HEK293T (cell line): ENCODE results near the gene FKBP15.

Experiments
- CTCF ChIA-PET: fragments of 350-600 bp; formaldehyde crosslinking; extraction: SDS; loops from one replicate; lab custom pipeline; 2021; ENCODE audit warnings: antibody characterized with exemption, inconsistent platforms; lab: Yijun Ruan, JAX
- POLR2A ChIA-PET: fragments of 350-600 bp; formaldehyde crosslinking; extraction: SDS; loops from one replicate; lab custom pipeline; 2020; ENCODE audit warnings: antibody characterized with exemption, inconsistent platforms; lab: Yijun Ruan, JAX
- DNase-seq: peaks from one replicate; pipeline ENCODE4 v3.0.0; 2012; ENCODE audit warnings: mixed read lengths; ENCODE audit errors: extremely low spot score
- ARNT ChIP-seq: fragments of 450-650 bp; IDR thresholded peaks from 2 replicates; pipeline ENCODE4 v1.6.1; 2017; ENCODE audit warnings: mild to moderate bottlenecking
- BHLHE40 ChIP-seq: fragments of 450-650 bp; IDR thresholded peaks from 2 replicates; pipeline ENCODE4 v1.6.1; 2016; ENCODE audit warnings: mild to moderate bottlenecking, moderate library complexity, borderline replicate concordance
- CTBP1 ChIP-seq: fragments of 450-650 bp; IDR thresholded peaks from 2 replicates; pipeline ENCODE4 v1.6.1; 2016; ENCODE audit warnings: borderline replicate concordance
- ELF4 ChIP-seq: fragments of 450-650 bp; IDR thresholded peaks from 2 replicates; pipeline ENCODE4 v1.6.1; 2017; ENCODE audit warnings: antibody characterized with exemption
- FOXA1 ChIP-seq: fragments of 450-650 bp; IDR thresholded peaks from 2 replicates; pipeline ENCODE4 v1.6.1; 2016; ENCODE audit warnings: mild to moderate bottlenecking
- FOXK2 ChIP-seq: fragments of 450-650 bp; IDR thresholded peaks from 2 replicates; pipeline ENCODE4 v1.6.1; 2016; ENCODE audit warnings: mild to moderate bottlenecking
- FOXM1 ChIP-seq: fragments of 450-650 bp; IDR thresholded peaks from 2 replicates; pipeline ENCODE4 v1.6.1; 2017; ENCODE audit warnings: mild to moderate bottlenecking, borderline replicate concordance
- HDGF ChIP-seq: fragments of 450-650 bp; IDR thresholded peaks from 2 replicates; pipeline ENCODE4 v1.6.1; 2017; ENCODE audit warnings: antibody characterized with exemption, borderline replicate concordance
- L3MBTL2 ChIP-seq: fragments of 450-650 bp; conservative IDR thresholded peaks from 2 replicates; pipeline ENCODE4 v1.6.1; 2016; ENCODE audit warnings: mild to moderate bottlenecking
- LEF1 ChIP-seq: fragments of 450-650 bp; IDR thresholded peaks from 2 replicates; pipeline ENCODE4 v1.6.1; 2017; ENCODE audit warnings: mild to moderate bottlenecking, borderline replicate concordance
- NFRKB ChIP-seq: fragments of 450-650 bp; IDR thresholded peaks from 2 replicates; pipeline ENCODE4 v1.6.1; 2016; ENCODE audit warnings: mild to moderate bottlenecking, moderate library complexity
- SP1 ChIP-seq: fragments of 450-650 bp; IDR thresholded peaks from 2 replicates; pipeline ENCODE4 v1.6.1; 2017
- SUZ12 ChIP-seq: fragments of 450-650 bp; IDR thresholded peaks from 2 replicates; pipeline ENCODE4 v1.6.1; 2016; ENCODE audit warnings: mild to moderate bottlenecking
- TARDBP ChIP-seq: fragments of 450-650 bp; IDR thresholded peaks from 2 replicates; pipeline ENCODE4 v1.6.1; 2016
- ZNF384 ChIP-seq: fragments of 450-650 bp; IDR thresholded peaks from 2 replicates; pipeline ENCODE4 v1.6.1; 2016
- TF ChIP-seq, protein P1 (sequence below): fragments of 450-650 bp; IDR thresholded peaks from 2 replicates; pipeline ENCODE4 v1.6.1; 2016

FKBP15 gene

DNA sequence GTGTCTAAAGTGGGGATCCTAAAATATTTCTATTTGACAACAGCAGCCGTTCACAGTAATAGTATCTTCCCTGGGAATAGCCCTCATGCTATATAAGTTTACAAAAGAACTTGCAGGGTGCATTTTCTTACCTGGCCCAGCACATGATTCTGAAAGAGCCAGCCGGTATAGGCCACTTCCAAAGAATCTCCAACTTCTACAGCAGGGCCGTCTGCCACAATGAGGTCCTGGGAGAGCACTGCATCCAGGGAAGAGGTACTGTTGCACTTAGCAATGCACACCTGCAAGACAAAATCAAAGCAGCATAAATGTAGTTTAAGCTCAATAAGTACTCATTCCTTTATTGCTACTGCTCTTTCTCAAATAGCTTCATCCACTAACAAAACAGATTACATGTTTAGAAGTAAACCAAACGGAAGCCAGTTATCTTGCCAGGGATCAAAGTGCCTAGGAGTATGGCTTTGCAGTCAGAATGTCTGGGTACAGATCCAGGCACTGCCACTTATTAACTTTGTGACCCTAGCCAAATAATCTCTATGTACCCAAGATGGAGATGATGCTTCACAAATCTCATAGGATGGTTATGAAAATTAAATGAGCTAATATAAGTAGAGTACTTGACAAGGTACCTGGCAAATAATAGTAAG lies 21.3 kb downstream of the FKBP15 start:
- ChIA-PET POLR2A (no interaction called here), CTCF (no interaction called here)
- TF ChIP-seq L3MBTL2 (no peak), ZNF384 (no peak), CTBP1 (no peak), HDGF (no peak), FOXA1 (no peak), FOXK2 (no peak), BHLHE40 (no peak), ARNT (no peak)
- DNase-seq = no peak

GRCh38 chr9:113192455-113192854 lies 28.6 kb downstream of the FKBP15 start:
- DNase-seq = no peak
- TF ChIP-seq FOXM1 (no peak), NFRKB (no peak), CTBP1 (no peak), FOXK2 (no peak), SUZ12 (no peak), ELF4 (no peak)
- TF ChIP-seq, protein P1, sequence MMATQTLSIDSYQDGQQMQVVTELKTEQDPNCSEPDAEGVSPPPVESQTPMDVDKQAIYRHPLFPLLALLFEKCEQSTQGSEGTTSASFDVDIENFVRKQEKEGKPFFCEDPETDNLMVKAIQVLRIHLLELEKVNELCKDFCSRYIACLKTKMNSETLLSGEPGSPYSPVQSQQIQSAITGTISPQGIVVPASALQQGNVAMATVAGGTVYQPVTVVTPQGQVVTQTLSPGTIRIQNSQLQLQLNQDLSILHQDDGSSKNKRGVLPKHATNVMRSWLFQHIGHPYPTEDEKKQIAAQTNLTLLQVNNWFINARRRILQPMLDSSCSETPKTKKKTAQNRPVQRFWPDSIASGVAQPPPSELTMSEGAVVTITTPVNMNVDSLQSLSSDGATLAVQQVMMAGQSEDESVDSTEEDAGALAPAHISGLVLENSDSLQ = no peak
- ChIA-PET POLR2A (interaction anchor here (1.2 kb wide), 1 partner anchor 29 kb away, joined by 3 read pairs; the partner anchor contains the start of genes FKBP15 and SLC31A1), CTCF (interaction anchor here (0.7 kb wide), 1 partner anchor 29 kb away, joined by 7 read pairs; no protein-coding TSS in a partner anchor)

GRCh38 chr9:113187929-113188595 lies 33.0 kb downstream of the FKBP15 start:
- no peak for TF ChIP-seq ARNT
- no peak for TF ChIP-seq LEF1
- ChIA-PET POLR2A (no interaction called here), CTCF (no interaction called here)
- no peak for DNase-seq

- CTCF ChIA-PET = no interaction called here
Observed at GRCh38 chr9:113186137-113186755, 34.8 kb downstream of the FKBP15 start.

GRCh38 chr9:113185271-113185670 lies 35.8 kb downstream of the FKBP15 start:
- no peak for DNase-seq
- ChIA-PET POLR2A (no interaction called here), CTCF (no interaction called here)
- no peak for TF ChIP-seq HDGF
- TF ChIP-seq ELF4 = no peak
- TF ChIP-seq CTBP1 = no peak
- no peak for TF ChIP-seq SP1
- no peak for TF ChIP-seq BHLHE40
- no peak for TF ChIP-seq FOXA1
- TF ChIP-seq FOXM1 = no peak
- TF ChIP-seq LEF1 = no peak
- TF ChIP-seq NFRKB = no peak
- no peak for TF ChIP-seq FOXK2
- no peak for TF ChIP-seq ZNF384
- TF ChIP-seq, protein P1 = no peak
- no peak for TF ChIP-seq SUZ12
- no peak for TF ChIP-seq L3MBTL2
- no peak for TF ChIP-seq ARNT
- no peak for TF ChIP-seq TARDBP

More at GRCh38 chr9:113186137-113186755, 34.8 kb downstream of the FKBP15 start:
- POLR2A ChIA-PET = no interaction called here
- no peak for DNase-seq
- TF ChIP-seq NFRKB = no peak
- TF ChIP-seq CTBP1 = no peak
- TF ChIP-seq TARDBP = no peak
- no peak for TF ChIP-seq LEF1
- no peak for TF ChIP-seq L3MBTL2
- TF ChIP-seq SP1 = no peak
- no peak for TF ChIP-seq HDGF
- no peak for TF ChIP-seq FOXM1
- TF ChIP-seq FOXK2 = no peak

- TF ChIP-seq L3MBTL2 (no peak), SP1 (no peak), CTBP1 (no peak), BHLHE40 (no peak), HDGF (no peak)
- TF ChIP-seq, protein P1 = no peak
- ChIA-PET CTCF (no interaction called here), POLR2A (no interaction called here)
- DNase-seq = no peak
Observed at GRCh38 chr9:113184539-113184938, 36.5 kb downstream of the FKBP15 start.
